Testis (tissue), 3 donors: ENCODE data around the gene ZNF222. TPM values are rescaled to one million over a fixed set of nuclear protein-coding genes. Genes with fewer than 3 reads are reported as not detected.
A peak's percentile ranks its signal among the peaks of the same experiment; 100 is the strongest.

Experiments
- DNase-seq: peaks from one replicate; pipeline ENCODE4 v3.0.0-alpha.2; 2019
- H3K27ac ChIP-seq, 2 donors: fragments of 200-600 bp; sonication (generic); one replicate each; pipeline ENCODE4 v1.5.1; 2019
- H3K27me3 ChIP-seq: fragments of 200-600 bp; sonication (generic); one replicate; pipeline ENCODE4 v1.5.1; 2019
- H3K36me3 ChIP-seq: fragments of 200-600 bp; sonication (generic); one replicate; pipeline ENCODE4 v1.5.1; 2017; ENCODE audit warnings: low read depth; ENCODE audit errors: missing control alignments
- H3K4me1 ChIP-seq: fragments of 200-600 bp; sonication (generic); one replicate; pipeline ENCODE4 v1.5.1; 2019
- H3K4me3 ChIP-seq, 2 donors: fragments of 200-600 bp; sonication (generic); one replicate each; pipeline ENCODE4 v1.5.1; 2017 to 2019
- H3K9me3 ChIP-seq: fragments of 200-600 bp; sonication (generic); one replicate; pipeline ENCODE4 v1.5.1; 2017
- POLR2A ChIP-seq: fragments of 450-650 bp; IDR thresholded peaks from one replicate; pipeline ENCODE4 v1.6.1; 2017; ENCODE audit warnings: antibody characterized with exemption, mild to moderate bottlenecking, moderate library complexity
- WGBS, 2 donors: methylation state at CpG; one replicate each; pipeline ENCODE4 v1.1.5; 2018; 5-methylcytosine and 5-hydroxymethylcytosine counted together
- intact Hi-C: fragments of 100-400 bp; cut with DNase I; formaldehyde crosslinking; loops from one replicate; pipeline ENCODE4 v1.15.1; 2023; ENCODE audit warnings: low total_unique reads
- polyA plus RNA-seq: library from polyadenylated mRNA; stranded (reverse); fragments of 350-450 nt; fragmentation: Illumina TruSeq; extraction: RNeasy Lipid Tissue Mini Kit (QIAGEN cat#74804); gene quantifications from one replicate; pipeline ENCODE4 v1.2.3, GENCODE V29; 2014; ENCODE audit warnings: low read depth, low replicate concordance; ENCODE audit not compliant: insufficient read depth
- total RNA-seq, 2 donors: library from RNA; depleted of rRNA; stranded (reverse); fragments of >200 nt; gene quantifications; one replicate each; pipeline ENCODE4 v1.2.3, GENCODE V29; 2016
- TF ChIP-seq, protein P1 (sequence below), 3 experiments: fragments of 450-650 bp in 2 of 3; fragments of 200-600 bp in 1 of 3; sonication (generic) in 1 of 3; IDR thresholded peaks; one replicate each; pipeline ENCODE4 v1.5.1; 2016 to 2019; ENCODE audit warnings: antibody characterized with exemption in 3 of 3, mild to moderate bottlenecking in 2 of 3, moderate library complexity in 1 of 3

The ZNF222 gene
- total and polyA plus RNA-seq, 3 donors from 2014 or later = 4.2 to 15.4 (median 6.5) TPM

DNA sequence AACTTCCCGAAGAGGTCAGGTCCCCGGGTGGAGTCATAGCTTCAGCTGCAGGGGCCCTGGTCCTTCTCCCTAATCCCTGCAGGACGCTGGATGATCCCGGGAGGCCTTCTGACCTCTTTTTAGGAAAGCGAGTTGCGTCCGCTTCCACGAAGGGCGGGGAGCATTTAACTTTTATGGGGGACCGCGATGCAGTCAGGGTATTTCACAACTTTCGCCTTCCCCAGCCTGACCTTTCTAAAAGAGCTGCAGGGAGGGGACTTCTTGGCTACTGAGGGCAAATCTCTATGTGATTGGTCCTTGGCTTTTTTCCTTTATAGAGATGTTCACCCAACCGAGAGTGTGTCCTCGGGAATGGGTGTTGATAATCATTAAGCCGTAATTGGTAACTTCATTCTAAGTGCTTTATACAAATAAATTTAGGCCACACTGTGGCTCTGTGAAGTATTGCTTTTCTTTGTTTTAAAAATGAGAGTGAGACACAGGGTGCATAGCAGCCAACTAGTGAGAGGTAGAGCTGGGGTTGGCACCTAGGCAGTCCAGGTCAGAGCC is 21.6 kb upstream of the ZNF222 start:
- no peak for TF ChIP-seq POLR2A
- TF ChIP-seq, protein P1, sequence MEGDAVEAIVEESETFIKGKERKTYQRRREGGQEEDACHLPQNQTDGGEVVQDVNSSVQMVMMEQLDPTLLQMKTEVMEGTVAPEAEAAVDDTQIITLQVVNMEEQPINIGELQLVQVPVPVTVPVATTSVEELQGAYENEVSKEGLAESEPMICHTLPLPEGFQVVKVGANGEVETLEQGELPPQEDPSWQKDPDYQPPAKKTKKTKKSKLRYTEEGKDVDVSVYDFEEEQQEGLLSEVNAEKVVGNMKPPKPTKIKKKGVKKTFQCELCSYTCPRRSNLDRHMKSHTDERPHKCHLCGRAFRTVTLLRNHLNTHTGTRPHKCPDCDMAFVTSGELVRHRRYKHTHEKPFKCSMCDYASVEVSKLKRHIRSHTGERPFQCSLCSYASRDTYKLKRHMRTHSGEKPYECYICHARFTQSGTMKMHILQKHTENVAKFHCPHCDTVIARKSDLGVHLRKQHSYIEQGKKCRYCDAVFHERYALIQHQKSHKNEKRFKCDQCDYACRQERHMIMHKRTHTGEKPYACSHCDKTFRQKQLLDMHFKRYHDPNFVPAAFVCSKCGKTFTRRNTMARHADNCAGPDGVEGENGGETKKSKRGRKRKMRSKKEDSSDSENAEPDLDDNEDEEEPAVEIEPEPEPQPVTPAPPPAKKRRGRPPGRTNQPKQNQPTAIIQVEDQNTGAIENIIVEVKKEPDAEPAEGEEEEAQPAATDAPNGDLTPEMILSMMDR (IDR thresholded peaks at IDR 0.05) = no peak
- DNase-seq = peak; percentile 33
- Histone ChIP-seq H3K4me3 (peak overlapping the region; percentile 73 to 87), H3K36me3 (no peaks in the 10 kb centered on the region), H3K27ac (peak overlapping the region; percentile 33 to 46), H3K27me3 (no peaks in the 10 kb centered on the region), H3K9me3 (no peaks in the 10 kb centered on the region), H3K4me1 (peaks cover 3% of the 10 kb centered on the region)
- 1 to 2% methylated on average over 15 of the region's 15 CpGs for WGBS, 2 donors
- intact Hi-C loops = no loop called here

GRCh38 chr19:44005973-44006372 is 19.2 kb upstream of the ZNF222 start:
- TF ChIP-seq, protein P1 (IDR thresholded peaks at IDR 0.05) = no peak
- no peak for TF ChIP-seq POLR2A
- Histone ChIP-seq H3K27me3 (no peaks in the 10 kb centered on the region), H3K27ac (no peak overlapping the region), H3K9me3 (no peaks in the 10 kb centered on the region), H3K36me3 (peaks cover 4% of the 10 kb centered on the region), H3K4me1 (peaks cover 3% of the 10 kb centered on the region), H3K4me3 (no peak overlapping the region)
- no peak for DNase-seq
- intact Hi-C loops = no loop called here
- 72 to 93% methylated on average over 1 of the region's 1 CpG for WGBS, 2 donors

DNA sequence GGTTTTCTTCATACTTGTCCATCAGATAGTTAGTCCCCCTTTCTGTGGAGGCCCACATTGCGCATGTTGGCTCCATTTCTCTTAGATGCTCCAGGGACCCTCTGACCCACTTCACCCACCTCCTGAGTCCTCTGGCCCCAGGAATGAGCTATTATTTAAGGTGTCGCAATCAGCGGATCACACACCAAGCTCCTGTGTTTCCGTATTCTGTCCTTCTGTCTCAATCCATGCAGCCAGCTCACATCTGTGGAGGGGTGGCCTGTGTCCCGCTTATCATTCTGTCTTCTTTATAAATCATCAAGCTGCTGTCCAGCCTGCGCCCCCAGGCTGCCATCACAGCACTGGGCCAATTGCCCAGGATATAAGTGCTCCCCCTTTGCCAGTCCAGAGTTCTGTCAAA is 17.7 kb upstream of the ZNF222 start:
- no peak overlapping the region for H3K4me3 ChIP-seq
- no peak overlapping the region for H3K27ac ChIP-seq
- H3K36me3 ChIP-seq = peaks cover 7% of the 10 kb centered on the region
- H3K9me3 ChIP-seq = no peaks in the 10 kb centered on the region
- 97 to 98% methylated on average over 6 of the region's 6 CpGs for WGBS, 2 donors
- DNase-seq = no peak
- TF ChIP-seq POLR2A = no peak
- TF ChIP-seq, protein P1 (IDR thresholded peaks at IDR 0.05) = no peak
- H3K4me1 ChIP-seq = peaks cover 3% of the 10 kb centered on the region
- H3K27me3 ChIP-seq = no peaks in the 10 kb centered on the region
- intact Hi-C loops = no loop called here

GRCh38 chr19:44010468-44010867 is 14.7 kb upstream of the ZNF222 start:
- H3K27ac ChIP-seq = no peak overlapping the region
- intact Hi-C loops = no loop called here
- no peak for TF ChIP-seq POLR2A
- TF ChIP-seq, protein P1 (IDR thresholded peaks at IDR 0.05) = no peak
- WGBS, 2 donors = 95 to 99% methylated on average over 5 of the region's 5 CpGs
- no peaks in the 10 kb centered on the region for H3K4me1 ChIP-seq
- no peak overlapping the region for H3K4me3 ChIP-seq
- H3K36me3 ChIP-seq = peaks cover 7% of the 10 kb centered on the region
- H3K9me3 ChIP-seq = no peaks in the 10 kb centered on the region
- no peak for DNase-seq
- no peaks in the 10 kb centered on the region for H3K27me3 ChIP-seq

DNA sequence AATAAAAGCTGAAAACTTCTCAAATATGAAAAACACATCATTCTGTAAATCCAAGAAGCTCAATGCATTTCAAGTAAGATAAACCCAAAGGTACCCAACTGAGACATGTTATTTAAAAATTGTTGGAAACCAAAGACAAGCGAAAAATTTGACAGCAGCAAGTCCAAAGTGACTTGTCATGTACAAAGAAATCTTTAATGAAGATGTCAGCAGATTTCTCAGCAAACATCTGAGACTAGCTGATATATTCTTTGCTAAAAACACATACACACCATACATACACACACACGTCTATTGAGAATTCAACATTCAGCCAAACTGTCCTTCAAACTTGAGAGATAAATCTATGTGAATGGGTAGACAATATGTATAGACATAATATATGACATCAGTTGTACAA is 5.7 kb upstream of the ZNF222 start:
- Histone ChIP-seq H3K4me1 (no peaks in the 10 kb centered on the region), H3K4me3 (no peak overlapping the region), H3K27me3 (no peaks in the 10 kb centered on the region), H3K27ac (no peak overlapping the region), H3K9me3 (no peaks in the 10 kb centered on the region), H3K36me3 (no peaks in the 10 kb centered on the region)
- TF ChIP-seq, protein P1 (IDR thresholded peaks at IDR 0.05) = no peak
- no peak for TF ChIP-seq POLR2A
- 51 to 56% methylated on average over 2 of the region's 2 CpGs for WGBS, 2 donors
- intact Hi-C loops = no loop called here
- DNase-seq = no peak
